ENCODE measurements around the gene CLCNKA.

The CLCNKA gene

GRCh38 chr1:15992582-15993500, 29.0 kb upstream of the CLCNKA start:
- Histone ChIP-seq H3K4me2 (ENCODE audit: low read length) (no peak overlapping the region), H3K27ac (no peak overlapping the region), H3K4me3 (ENCODE audit: low read depth, low read length) (no peak overlapping the region), H3K9me3 (ENCODE audit: control insufficient read depth, low read length) (no peaks in the 10 kb centered on the region), H3K36me3 (ENCODE audit: control insufficient read depth, insufficient read depth, low read length) (no peaks in the 10 kb centered on the region), H3K79me2 (no peaks in the 10 kb centered on the region), H3K4me1 (no peaks in the 10 kb centered on the region), H3K27me3 (ENCODE audit: control insufficient read depth, insufficient read depth, low read length) (no peaks in the 10 kb centered on the region), H2AFZ (no peak overlapping the region), H3K9ac (no peak overlapping the region)
- no peak for TF ChIP-seq CTCF (IDR thresholded peaks at IDR 0.05)

- Histone ChIP-seq H2AFZ (no peak overlapping the region), H3K27ac (no peak overlapping the region), H3K79me2 (no peaks in the 10 kb centered on the region), H3K4me1 (no peaks in the 10 kb centered on the region), H3K4me2 (ENCODE audit: low read length) (no peak overlapping the region), H3K9ac (no peak overlapping the region), H3K9me3 (ENCODE audit: control insufficient read depth, low read length) (no peaks in the 10 kb centered on the region), H3K4me3 (ENCODE audit: low read depth, low read length) (no peak overlapping the region), H3K36me3 (ENCODE audit: control insufficient read depth, insufficient read depth, low read length) (no peaks in the 10 kb centered on the region), H3K27me3 (ENCODE audit: control insufficient read depth, insufficient read depth, low read length) (no peaks in the 10 kb centered on the region)
- TF ChIP-seq CTCF (IDR thresholded peaks at IDR 0.05), result no peak
Observed at GRCh38 chr1:15993666-15994065, 28.2 kb upstream of the CLCNKA start.

GRCh38 chr1:15994081-15994480, 27.8 kb upstream of the CLCNKA start:
- TF ChIP-seq CTCF (IDR thresholded peaks at IDR 0.05), result no peak
- Histone ChIP-seq H2AFZ (no peak overlapping the region), H3K4me2 (ENCODE audit: low read length) (no peak overlapping the region), H3K4me3 (ENCODE audit: low read depth, low read length) (no peak overlapping the region), H3K36me3 (ENCODE audit: control insufficient read depth, insufficient read depth, low read length) (no peaks in the 10 kb centered on the region), H3K9me3 (ENCODE audit: control insufficient read depth, low read length) (no peaks in the 10 kb centered on the region), H3K9ac (no peak overlapping the region), H3K27me3 (ENCODE audit: control insufficient read depth, insufficient read depth, low read length) (no peaks in the 10 kb centered on the region), H3K27ac (no peak overlapping the region), H3K79me2 (no peaks in the 10 kb centered on the region), H3K4me1 (no peaks in the 10 kb centered on the region)

GRCh38 chr1:15994590-15995351, 27.1 kb upstream of the CLCNKA start:
- H3K9me3 ChIP-seq (ENCODE audit: control insufficient read depth, low read length), result no peaks in the 10 kb centered on the region
- no peaks in the 10 kb centered on the region for H3K79me2 ChIP-seq
- H3K4me1 ChIP-seq, result no peaks in the 10 kb centered on the region
- no peak overlapping the region for H3K9ac ChIP-seq
- H3K4me2 ChIP-seq (ENCODE audit: low read length), result no peak overlapping the region
- no peak overlapping the region for H2AFZ ChIP-seq
- TF ChIP-seq CTCF (IDR thresholded peaks at IDR 0.05), result peak; percentile 36
- H3K27me3 ChIP-seq (ENCODE audit: control insufficient read depth, insufficient read depth, low read length), result no peaks in the 10 kb centered on the region
- no peak overlapping the region for H3K4me3 ChIP-seq (ENCODE audit: low read depth, low read length)
- no peaks in the 10 kb centered on the region for H3K36me3 ChIP-seq (ENCODE audit: control insufficient read depth, insufficient read depth, low read length)
- no peak overlapping the region for H3K27ac ChIP-seq

All from parathyroid adenoma (tissue), 2 donors.